Measurements from ENCODE around the gene CYP4F22. TPM values are rescaled to one million over a fixed set of nuclear protein-coding genes. Genes with fewer than 3 reads are reported as not detected.
A peak's percentile ranks its signal among the peaks of the same experiment; 100 is the strongest.

The CYP4F22 gene
- total RNA-seq, 1 experiment from 2014 or later = not detected

DNA sequence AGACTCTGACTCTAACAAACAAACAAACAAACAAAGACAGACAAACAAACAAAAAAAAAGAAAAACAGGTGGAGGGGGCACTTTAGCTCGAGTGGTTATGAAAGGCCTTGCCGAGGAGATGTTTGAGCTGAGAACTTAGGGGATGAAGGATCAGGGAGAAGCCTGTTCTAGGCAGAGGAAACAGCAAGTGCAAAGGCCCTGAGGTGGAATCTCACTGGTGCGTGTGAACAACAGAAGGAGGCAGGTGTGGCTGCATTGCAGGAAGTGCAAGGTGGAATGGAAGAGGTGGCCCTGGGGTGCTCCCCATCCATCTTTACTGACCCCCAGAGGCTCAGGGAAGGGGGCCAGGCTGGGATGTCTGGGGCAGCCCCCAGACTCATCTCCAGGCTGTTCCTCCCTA lies 41.9 kb downstream of the CYP4F22 start:
- H3K27me3 ChIP-seq (replicated peaks; ENCODE audit: control insufficient read depth, insufficient read depth, low read length) = no peaks in the 10 kb centered on the region
- CTCF ChIA-PET = no interaction called here
- no peak for DNase-seq
- H3K27me3 Mint-ChIP-seq (ENCODE audit: insufficient read depth, unreplicated experiment) = peaks cover 7% of the 10 kb centered on the region
- TF ChIP-seq, protein P1, sequence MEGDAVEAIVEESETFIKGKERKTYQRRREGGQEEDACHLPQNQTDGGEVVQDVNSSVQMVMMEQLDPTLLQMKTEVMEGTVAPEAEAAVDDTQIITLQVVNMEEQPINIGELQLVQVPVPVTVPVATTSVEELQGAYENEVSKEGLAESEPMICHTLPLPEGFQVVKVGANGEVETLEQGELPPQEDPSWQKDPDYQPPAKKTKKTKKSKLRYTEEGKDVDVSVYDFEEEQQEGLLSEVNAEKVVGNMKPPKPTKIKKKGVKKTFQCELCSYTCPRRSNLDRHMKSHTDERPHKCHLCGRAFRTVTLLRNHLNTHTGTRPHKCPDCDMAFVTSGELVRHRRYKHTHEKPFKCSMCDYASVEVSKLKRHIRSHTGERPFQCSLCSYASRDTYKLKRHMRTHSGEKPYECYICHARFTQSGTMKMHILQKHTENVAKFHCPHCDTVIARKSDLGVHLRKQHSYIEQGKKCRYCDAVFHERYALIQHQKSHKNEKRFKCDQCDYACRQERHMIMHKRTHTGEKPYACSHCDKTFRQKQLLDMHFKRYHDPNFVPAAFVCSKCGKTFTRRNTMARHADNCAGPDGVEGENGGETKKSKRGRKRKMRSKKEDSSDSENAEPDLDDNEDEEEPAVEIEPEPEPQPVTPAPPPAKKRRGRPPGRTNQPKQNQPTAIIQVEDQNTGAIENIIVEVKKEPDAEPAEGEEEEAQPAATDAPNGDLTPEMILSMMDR (IDR thresholded peaks at IDR 0.05; ENCODE audit: insufficient read depth in 1 of 2, low read depth in 1 of 2, low read length in 1 of 2, severe bottlenecking in 1 of 2, unreplicated experiment in 1 of 2) = no peak
- intact Hi-C loops (cut with micrococcal nuclease; ENCODE audit: unreplicated experiment) = no loop called here
- no peak overlapping the region for H3K4me3 Mint-ChIP-seq (ENCODE audit: unreplicated experiment)
- POLR2A ChIA-PET = no interaction called here
- no peaks in the 10 kb centered on the region for H3K9me3 ChIP-seq
- BruUV-seq (replicated peaks) = no TSS peak
- no peaks in the 10 kb centered on the region for H3K36me3 ChIP-seq (ENCODE audit: control insufficient read depth, insufficient read depth, low read length)
- H3K36me3 Mint-ChIP-seq (ENCODE audit: insufficient read depth, unreplicated experiment) = no peaks in the 10 kb centered on the region
- H3K4me1 ChIP-seq = no peaks in the 10 kb centered on the region
- H3K27ac Mint-ChIP-seq (ENCODE audit: unreplicated experiment) = no peak overlapping the region
- no peak overlapping the region for H3K4me3 ChIP-seq (ENCODE audit: low read depth, low read length)
- H3K4me1 Mint-ChIP-seq (ENCODE audit: low read depth, unreplicated experiment) = peaks cover 8% of the 10 kb centered on the region
- H3K9me3 Mint-ChIP-seq (ENCODE audit: unreplicated experiment) = no peaks in the 10 kb centered on the region

DNA sequence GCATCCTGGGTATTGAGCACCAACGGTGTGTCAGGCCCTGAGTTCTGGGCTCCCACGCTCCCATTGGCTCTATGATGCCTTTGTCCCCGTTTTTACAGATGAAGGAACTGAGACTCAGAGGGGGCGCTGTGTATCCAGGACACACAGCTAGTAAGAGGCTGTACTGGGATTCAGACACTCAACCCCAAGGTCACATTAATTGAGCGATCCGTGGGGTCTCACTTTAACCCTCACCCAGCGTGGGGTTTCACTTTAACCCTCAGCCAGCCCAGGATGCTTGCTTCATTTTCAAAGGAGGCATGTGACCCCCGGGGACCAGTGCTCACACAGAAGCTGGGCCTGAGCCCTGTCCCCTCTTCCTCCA lies 42.6 kb downstream of the CYP4F22 start:
- no peak for DNase-seq
- no peaks in the 10 kb centered on the region for H3K27me3 ChIP-seq (replicated peaks; ENCODE audit: control insufficient read depth, insufficient read depth, low read length)
- Mint-ChIP-seq H3K9me3 (ENCODE audit: unreplicated experiment) (no peaks in the 10 kb centered on the region), H3K36me3 (ENCODE audit: insufficient read depth, unreplicated experiment) (no peaks in the 10 kb centered on the region), H3K4me3 (ENCODE audit: unreplicated experiment) (no peak overlapping the region), H3K27me3 (ENCODE audit: insufficient read depth, unreplicated experiment) (peaks cover 7% of the 10 kb centered on the region), H3K27ac (ENCODE audit: unreplicated experiment) (no peak overlapping the region), H3K4me1 (ENCODE audit: low read depth, unreplicated experiment) (peaks cover 14% of the 10 kb centered on the region)
- intact Hi-C loops (cut with micrococcal nuclease; ENCODE audit: unreplicated experiment) = no loop called here
- no peak overlapping the region for H3K4me3 ChIP-seq (ENCODE audit: low read depth, low read length)
- no TSS peak for BruUV-seq (replicated peaks)
- CTCF ChIA-PET = interaction anchor here (0.6 kb wide), 1 partner anchor 196 kb away, joined by 3 read pairs; no protein-coding TSS in a partner anchor
- TF ChIP-seq, protein P1 (IDR thresholded peaks at IDR 0.05; ENCODE audit: insufficient read depth in 1 of 2, low read depth in 1 of 2, low read length in 1 of 2, severe bottlenecking in 1 of 2, unreplicated experiment in 1 of 2) = no peak
- POLR2A ChIA-PET = no interaction called here
- H3K4me1 ChIP-seq = no peaks in the 10 kb centered on the region
- no peaks in the 10 kb centered on the region for H3K9me3 ChIP-seq
- no peaks in the 10 kb centered on the region for H3K36me3 ChIP-seq (ENCODE audit: control insufficient read depth, insufficient read depth, low read length)

DNA sequence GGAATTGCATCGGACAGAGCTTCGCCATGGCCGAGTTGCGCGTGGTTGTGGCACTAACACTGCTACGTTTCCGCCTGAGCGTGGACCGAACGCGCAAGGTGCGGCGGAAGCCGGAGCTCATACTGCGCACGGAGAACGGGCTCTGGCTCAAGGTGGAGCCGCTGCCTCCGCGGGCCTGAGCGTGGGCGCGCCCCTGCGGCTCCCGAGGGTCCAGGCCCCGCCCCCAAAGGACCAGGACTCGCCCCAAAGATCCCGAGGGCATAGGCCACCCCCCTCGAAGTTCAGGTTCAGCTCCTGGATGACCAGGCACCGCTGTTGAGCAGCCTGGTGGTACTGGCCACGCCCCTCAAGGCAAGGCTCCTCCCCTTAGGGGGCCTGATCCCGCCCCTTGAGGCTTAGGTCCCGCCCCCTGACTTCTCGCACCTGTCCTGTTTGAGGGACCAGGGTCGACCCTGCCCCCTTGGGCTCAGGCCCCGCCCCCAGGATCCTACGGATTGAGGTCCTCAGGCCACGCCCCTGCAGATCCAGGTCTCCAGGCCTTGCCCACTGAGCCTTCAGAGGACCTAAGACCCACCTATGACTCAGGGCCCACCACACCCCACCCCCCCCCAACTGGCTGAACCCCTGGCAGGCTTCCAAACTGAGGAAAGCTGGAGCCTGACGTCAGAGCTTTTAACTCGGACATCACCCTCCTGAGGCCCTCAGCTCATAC lies 43.1 kb downstream of the CYP4F22 start:
- H3K4me1 ChIP-seq = no peaks in the 10 kb centered on the region
- peak; percentile 24 to 44 for DNase-seq
- H3K36me3 Mint-ChIP-seq (ENCODE audit: insufficient read depth, unreplicated experiment) = no peaks in the 10 kb centered on the region
- no peaks in the 10 kb centered on the region for H3K27me3 ChIP-seq (replicated peaks; ENCODE audit: control insufficient read depth, insufficient read depth, low read length)
- no peak overlapping the region for H3K4me3 Mint-ChIP-seq (ENCODE audit: unreplicated experiment)
- TF ChIP-seq, protein P1 (IDR thresholded peaks at IDR 0.05; ENCODE audit: insufficient read depth in 1 of 2, low read depth in 1 of 2, low read length in 1 of 2, severe bottlenecking in 1 of 2, unreplicated experiment in 1 of 2) = no peak
- H3K4me3 ChIP-seq (ENCODE audit: low read depth, low read length) = no peak overlapping the region
- ChIA-PET POLR2A (no interaction called here), CTCF (interaction anchor here (0.6 kb wide), 1 partner anchor 196 kb away, joined by 3 read pairs; no protein-coding TSS in a partner anchor)
- H3K4me1 Mint-ChIP-seq (ENCODE audit: low read depth, unreplicated experiment) = peaks cover 14% of the 10 kb centered on the region
- H3K9me3 Mint-ChIP-seq (ENCODE audit: unreplicated experiment) = no peaks in the 10 kb centered on the region
- no peak overlapping the region for H3K27ac Mint-ChIP-seq (ENCODE audit: unreplicated experiment)
- BruUV-seq (replicated peaks) = no TSS peak
- no peaks in the 10 kb centered on the region for H3K36me3 ChIP-seq (ENCODE audit: control insufficient read depth, insufficient read depth, low read length)
- H3K27me3 Mint-ChIP-seq (ENCODE audit: insufficient read depth, unreplicated experiment) = peaks cover 7% of the 10 kb centered on the region
- H3K9me3 ChIP-seq = no peaks in the 10 kb centered on the region
- intact Hi-C loops (cut with micrococcal nuclease; ENCODE audit: unreplicated experiment) = no loop called here
